Fibroblast of peridontal ligament (primary cell): ENCODE measurements around the gene CYP2A7.
"Not testable (repeated sequence)": the region's sequence is repeated elsewhere in the genome, so short reads cannot be mapped to it uniquely, and the experiment has no call there.

Source experiments
- DNase-seq: peaks from one replicate; pipeline ENCODE4 v3.0.0-alpha.2; 2010; ENCODE audit errors: extremely low read depth

Gene CYP2A7, protein sequence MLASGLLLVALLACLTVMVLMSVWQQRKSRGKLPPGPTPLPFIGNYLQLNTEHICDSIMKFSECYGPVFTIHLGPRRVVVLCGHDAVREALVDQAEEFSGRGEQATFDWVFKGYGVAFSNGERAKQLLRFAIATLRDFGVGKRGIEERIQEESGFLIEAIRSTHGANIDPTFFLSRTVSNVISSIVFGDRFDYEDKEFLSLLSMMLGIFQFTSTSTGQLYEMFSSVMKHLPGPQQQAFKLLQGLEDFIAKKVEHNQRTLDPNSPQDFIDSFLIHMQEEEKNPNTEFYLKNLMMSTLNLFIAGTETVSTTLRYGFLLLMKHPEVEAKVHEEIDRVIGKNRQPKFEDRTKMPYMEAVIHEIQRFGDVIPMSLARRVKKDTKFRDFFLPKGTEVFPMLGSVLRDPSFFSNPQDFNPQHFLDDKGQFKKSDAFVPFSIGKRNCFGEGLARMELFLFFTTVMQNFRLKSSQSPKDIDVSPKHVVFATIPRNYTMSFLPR

DNA sequence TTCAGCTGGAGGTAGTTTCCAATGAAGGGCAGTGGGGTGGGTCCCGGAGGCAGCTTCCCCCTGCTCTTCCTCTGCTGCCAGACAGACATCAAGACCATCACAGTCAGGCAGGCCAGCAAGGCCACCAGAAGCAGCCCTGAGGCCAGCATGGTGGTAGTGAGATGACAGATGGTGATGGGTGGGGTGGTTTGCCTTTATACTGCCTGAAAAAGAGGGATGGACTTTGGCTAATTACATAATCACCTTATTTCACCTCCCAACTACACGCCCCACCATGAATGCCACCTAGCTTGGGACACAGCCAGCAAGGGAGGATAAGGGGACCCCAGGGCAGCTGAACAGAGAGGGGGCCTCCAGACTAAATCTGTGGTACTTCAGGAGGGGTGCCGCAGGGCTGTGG lies at the start of gene CYP2A7:
Gene CYP2A7 (minus strand): TSS at position 170 of the 400 bp plus-strand sequence. CDS start 21 bp downstream, at position 149.
- DNase-seq, result not testable (repeated sequence)

DNA sequence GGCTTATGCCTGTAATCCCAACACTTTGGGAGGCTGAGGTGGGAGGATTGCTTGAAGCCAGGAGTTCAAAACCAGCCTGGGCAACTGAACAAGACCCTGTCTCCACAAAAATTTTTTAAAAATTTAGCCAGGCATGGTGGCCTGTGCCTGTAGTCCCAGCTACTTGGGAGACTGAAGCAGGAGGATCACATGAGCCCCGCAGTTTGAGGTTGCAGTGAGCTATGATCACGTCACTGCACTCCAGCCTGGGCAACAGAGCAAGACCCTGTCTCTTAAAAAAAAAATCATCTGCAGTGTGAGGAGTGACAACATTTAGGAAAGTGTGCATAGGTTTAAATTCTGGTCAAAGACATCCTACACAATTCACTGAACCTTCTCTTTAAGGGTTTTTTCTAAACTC lies 48.8 kb upstream of the CYP2A7 start:
- not testable (repeated sequence) for DNase-seq

DNA sequence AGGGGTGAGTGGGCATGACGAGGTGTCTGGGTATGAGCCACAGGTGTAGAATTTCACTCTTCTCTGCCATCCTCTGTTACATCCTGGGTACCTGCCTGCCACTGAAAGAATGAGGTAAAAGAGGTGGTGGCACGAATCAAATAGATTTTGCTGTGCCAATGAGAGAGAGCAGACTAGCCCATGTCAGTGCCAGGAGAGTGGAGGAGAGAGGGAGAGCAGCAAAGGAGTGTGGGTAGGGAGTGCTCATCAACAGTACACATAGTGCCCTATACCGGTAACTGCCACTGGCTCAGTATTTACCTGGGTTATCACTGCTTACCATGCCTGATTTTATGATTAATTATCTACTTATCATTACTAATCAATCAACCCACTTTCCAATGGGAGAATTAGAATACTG lies 47.9 kb upstream of the CYP2A7 start:
- not testable (repeated sequence) for DNase-seq

DNA sequence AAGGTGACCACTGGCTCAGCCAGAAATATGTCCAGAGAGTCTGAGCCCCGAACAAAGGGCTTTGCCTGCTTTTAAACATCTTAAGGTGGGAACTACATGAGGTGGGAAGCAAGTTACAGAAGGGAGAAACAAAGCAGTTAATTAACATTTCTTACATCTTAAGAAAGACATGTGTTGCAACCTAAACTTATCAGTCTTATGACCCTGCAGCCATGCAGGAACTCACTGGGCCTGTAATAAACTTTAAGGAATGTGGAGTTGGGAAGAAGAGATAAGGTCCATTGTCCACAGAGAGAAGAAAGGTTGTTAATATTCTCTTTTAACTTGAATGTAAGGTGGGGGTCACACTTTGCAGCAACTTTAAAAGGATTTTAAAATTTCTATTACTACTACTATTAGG lies 46.8 kb upstream of the CYP2A7 start:
- DNase-seq, result no peak

DNA sequence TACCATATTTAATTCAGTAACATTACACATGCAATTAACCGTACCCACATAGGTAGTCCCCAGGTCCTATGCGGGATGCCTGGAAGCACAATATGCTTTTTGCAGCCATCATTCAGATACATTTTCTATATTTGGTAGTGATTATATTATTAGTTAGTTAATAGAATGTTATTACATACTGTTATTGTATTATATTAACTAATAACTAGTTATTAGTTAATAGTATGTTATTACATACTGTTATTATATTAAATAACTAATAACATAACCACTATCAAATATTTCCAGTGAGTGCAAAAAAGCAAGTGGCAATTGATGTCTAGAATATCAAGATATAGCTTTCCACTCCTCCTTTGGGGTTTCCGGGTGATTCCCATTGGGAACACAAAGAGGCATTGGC lies 45.5 kb upstream of the CYP2A7 start:
- no peak for DNase-seq

DNA sequence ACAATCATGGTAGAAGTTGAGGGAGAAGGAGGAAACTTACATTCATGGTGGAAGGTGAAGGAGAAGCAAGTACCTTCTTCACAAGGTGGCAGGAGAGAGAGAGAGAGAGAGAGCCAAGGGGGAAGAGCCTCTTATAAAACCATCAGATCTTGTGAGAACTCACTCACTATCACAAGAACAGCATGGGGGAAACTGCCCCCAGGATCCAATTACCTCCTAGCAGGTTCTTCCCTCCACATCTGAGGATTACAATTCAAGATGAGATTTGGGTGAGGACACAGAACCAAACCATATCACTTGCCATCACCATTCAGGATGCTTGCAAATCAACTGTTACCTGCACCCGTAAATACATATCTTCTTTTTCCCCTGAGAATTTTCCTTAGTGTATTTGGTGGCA lies 44.2 kb upstream of the CYP2A7 start:
- not testable (repeated sequence) for DNase-seq

DNA sequence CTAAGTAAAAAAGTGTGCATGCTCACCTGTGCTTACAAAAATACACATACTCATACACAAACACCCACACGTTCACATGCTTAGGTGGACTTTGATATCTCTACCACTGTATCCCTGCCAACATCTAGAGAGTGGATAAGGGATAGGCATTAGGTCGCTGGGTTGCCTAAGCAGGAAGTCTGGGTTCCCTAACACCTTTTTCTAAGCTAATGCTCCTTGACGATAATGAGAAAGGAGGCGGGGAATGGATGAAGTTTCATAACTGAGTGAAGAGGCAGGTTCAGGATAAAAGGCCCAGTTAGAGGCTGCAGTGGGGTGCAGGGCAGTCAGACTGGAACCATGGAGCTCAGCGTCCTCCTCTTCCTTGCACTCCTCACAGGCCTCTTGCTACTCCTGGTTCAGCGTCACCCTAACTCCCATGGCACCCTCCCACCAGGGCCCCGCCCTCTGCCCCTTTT lies 41.9 kb upstream of the CYP2A7 start:
- no peak for DNase-seq

DNA sequence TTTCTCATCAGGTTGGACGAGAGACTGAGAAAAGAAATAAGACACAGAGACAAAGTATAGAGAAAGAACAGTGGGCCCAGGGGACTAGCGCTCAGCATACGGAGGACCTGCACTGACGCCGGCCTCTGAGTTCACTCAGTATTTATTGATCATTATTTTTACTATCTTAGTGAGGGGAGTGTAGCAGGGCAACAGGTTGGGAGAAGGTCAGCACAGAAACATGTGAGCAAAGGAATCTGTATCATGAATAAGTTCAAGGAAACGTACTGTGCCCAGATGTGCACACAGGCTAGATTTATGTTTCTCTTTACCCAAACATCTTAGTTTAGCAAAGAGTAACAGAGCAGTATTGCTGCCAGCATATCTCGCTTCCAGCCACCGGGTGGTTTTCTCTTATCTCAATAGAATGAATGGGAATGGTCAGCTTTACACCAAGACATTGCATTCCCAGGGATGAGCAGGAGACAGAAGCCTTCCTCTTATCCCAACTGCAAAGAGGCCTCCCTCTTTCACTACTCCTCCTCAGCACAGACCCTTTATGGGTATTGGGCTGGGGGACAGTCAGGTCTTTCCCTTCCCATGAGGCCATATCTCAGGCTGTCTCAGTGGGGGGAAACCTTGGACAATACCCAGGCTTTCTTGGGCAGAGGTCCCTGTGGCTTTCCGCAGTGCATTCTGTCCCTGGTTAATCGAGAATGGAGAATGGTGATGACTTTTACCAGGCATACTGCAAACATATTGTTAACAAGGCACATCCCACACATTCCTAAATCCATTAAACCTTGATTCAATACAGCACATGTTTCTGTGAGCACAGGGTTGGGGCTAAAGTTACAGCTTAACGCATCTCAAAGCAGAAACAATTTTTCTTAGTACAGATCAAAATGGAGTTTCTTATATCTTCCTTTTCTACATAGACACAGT lies 40.5 kb upstream of the CYP2A7 start:
- not testable (repeated sequence) for DNase-seq

DNA sequence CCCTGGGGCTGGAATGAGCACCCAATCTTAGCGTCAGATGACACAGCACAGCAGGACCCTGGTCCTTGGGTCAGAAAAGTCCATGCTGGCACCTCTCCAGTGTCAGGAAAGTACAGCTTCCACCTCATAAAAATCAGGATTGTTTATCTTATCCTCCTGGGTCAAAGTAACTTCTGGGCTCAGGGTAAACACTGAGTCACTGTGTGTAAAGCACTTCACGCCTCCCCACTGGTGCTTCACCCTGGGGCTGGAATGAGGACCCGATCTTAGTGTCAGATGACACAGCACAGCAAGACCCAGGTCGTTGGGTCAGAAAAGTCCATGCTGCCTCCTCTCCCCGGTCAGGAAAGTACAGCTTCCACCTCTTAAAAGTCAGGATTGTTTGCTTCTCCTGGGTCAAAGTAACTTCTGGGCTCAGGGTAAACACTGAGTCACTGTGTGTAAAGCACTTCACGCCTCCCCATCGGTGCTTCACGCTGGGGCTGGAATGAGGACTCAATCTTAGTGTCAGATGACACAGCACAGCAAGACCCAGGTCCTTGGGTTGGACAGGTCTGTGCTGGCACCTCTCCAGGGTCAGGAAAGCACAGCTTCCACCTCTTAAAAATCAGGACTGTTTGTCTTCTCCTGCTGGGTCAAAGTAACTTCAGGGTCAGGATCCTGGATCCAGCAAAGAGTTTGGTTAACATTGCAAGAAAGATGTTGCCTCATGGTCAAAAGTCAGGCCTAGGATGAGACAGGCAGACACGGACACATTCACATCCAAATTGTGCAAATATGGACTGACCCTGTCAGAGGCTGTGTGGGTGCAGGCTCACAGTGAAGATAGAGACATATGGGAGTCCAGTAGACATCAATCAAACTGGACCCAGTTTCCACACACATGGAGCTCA lies 39.2 kb upstream of the CYP2A7 start:
- DNase-seq, result no peak

DNA sequence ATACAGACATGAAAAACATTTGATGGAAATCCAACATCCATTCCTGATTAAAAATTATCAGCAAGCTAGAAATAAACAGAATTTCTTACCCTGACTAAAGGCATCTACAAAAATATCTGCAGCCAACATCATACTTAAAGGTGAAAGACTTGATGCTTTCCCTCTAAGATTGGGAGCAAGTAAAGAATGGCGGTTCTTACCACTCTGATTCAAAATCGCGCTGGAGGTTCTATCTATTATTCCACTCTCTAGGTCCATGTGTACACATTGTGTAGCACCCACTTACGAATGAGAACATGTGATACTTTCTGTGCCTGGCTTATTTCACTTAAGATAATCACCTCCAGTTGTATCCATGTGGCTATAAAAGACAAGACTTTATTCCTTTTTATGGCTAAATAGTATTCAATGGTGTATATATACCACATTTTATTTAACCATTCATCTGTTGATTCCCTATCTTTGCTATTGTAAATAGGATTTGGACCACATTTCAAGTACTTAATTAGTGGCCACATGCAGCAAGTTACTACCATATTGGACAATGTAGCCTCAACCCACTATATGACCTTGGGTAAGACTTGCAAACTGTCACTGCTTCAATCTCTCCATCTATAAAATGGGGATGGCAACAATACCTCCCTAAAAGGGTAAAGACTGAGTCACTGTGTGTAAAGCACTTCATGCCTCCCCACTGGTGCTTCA lies 38.4 kb upstream of the CYP2A7 start:
- no peak for DNase-seq

DNA sequence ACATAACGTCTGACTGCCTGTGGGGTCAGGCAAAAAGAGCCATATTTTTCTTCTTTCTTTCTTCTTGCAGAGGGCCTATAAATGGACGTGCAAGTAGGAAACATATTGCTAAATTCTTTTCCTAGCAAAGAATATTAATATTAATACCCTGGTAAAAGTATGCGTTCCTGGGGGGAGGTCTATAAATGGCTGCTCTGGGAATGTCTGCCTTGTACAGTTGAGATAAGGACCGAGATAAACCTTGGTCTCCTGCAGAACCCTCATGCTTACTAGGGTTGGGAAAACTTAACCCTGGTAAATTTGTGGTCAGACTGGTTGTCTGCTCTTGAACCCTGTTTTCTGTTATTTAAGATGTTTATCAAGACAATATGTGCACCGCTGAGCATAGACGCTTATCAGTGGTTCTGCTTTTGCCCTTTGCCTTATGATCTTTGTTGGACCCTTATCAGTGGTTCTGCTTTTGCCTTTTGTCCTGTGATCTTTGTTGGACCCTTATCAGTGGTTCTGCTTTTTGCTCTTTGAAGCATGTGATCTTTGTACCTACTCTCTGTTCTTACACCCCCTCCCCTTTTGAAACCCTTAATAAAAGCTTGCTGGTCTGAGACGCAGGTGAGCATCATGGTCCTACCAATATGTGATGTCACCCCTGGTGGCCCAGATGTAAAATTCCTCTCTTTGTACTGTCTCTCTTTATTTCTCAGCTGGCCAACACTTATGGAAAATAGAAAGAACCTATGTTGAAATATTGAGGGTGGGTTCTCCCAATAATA lies 37.7 kb upstream of the CYP2A7 start:
- DNase-seq, result not testable (repeated sequence)

DNA sequence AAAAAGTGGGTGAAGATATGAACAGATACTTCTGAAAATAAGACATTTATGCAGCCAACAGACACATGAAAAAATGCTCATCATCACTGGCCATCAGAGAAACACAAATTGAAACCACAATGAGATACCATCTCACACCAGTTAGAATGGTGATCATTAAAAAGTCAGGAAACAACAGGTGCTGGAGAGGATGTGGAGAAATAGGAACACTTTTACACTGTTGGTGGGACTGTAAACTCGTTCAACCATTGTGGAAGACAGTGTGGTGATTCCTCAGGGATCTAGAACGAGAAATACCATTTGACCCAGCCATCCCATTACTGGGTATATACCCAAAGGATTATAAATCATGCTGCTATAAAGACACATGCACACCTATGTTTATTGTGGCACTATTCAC lies 36.3 kb upstream of the CYP2A7 start:
- DNase-seq, result not testable (repeated sequence)

DNA sequence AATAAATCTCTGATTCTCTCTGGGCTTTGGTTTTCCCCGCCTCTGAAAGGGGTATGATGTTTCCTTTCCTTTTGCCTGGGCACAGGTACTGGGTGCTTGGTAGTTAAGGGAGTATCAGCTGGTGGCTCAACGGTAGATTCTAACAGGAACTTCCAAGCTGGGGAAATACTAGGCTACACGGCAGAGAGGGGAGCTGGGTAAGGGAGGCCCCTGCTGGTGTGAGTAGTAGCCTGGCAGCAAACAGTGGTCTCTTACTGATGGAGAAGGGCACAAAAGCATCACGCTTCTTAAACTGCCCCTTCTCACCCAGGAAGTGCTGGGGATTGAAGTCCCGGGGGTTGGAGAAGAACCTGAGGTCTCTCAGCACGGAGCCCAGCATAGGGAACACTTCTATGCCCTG lies 26.9 kb upstream of the CYP2A7 start:
- DNase-seq, result peak; percentile 3

DNA sequence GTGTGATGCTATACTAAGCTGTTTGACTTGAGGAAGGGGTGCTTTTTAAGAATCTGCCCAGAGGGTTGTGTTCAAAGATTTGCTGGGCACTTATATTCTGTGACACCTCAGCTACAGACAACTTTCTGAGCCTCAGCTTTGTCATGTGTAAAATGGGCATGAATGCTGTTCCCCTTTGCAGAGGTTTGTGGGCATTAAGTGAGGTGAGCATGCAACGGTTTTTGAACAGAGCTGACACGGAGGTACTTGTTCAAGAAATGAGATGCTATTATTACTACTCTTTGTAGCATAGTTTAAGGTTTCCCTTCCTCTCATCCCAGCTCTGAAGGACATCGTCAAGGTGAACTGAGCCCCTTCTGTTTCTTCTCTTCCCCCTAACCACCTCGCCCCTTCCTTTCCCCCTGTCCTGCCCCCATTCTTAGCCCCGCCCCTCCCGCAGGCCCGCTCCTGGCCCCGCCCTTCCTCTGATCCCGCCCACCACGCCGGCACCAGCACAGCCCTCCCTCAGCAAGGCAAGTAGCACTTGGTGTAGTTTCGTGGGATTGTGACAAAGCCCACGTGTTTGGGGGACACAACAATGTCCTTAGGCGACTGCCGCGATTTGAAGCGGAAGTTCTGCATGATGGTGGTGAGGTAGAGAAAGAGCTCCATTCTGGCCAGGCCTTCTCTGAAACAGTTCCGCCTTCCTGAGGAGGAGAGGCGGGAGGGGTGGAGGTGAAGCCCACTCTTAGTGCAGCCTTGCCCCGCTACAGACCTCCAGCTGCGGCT lies 26.1 kb upstream of the CYP2A7 start:
- DNase-seq, result no peak

DNA sequence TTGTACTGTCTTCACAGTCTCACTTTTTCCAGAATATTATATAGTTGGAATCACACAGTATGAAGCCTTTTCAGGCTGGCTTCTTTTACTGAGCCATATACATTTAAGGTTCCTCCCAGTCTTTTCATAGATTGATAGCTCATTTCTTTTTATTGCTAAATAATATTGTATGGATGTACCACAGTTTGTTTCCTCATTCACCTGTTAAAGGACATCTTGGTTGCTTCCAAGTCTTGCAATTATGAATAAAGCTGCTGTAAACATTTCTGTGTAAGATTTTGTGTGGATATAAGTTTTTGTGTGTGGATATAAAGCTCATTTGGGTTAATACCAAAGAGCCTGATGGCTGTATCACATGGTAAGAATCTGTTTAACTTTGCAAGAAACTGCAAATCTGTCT lies 24.5 kb upstream of the CYP2A7 start:
- no peak for DNase-seq

DNA sequence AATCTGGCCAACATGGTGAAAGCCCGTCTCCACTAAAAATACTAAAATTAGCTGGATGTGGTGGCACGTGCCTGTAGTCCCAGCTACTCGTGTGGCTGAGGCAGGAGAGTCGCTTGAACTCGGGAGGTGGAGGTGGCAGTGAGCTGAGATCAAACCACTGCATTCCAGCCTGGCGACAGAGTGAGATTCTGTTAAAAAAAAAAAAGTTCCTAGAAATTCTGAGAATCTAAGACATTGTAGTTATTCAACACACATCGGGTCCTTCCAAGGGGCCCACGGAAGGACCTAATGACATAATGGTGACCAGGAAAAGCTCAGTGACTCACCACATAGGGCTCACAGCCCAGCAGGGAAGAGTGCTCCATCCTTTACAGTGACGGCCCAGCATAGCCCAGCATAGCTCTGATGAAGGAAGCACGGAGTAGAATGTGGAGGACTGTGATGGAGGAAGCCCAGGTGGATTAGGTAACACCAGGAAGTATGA lies 22.7 kb upstream of the CYP2A7 start:
- not testable (repeated sequence) for DNase-seq

DNA sequence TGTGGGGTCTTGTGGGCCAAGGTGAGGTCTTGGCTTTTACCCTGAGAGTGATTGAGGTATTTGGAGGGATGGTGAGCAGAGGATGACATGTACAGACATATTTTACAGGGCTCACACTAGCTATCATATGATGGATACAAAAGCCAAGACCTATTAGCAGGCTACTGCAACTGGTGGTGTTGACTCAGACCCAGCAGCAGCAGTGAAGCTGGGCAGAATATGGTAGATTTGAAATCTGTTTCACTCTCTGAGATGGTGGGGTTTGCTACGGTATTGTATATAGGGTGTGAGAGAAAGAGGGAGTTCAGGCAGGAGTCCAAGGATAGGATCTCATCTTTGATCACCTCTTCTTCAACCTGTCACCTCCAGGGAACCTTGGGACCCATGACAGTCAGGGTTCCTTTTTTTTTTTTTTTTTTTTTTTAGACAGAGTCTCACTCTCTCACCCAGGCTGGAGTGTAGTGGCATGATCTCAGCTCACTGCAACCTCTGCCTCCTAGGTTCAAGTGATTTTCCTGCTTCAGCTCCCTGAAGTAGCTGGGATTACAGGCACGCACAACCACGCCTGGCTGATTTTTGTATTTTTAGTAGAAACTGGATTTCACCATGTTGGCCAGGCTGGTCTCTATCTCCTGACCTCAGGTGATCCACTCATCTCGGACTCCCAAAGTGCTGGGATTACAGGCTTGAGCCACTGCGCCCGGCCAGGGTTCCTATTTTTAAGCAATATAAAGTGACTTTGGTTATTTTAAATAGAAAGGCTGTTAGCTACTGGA lies 20.1 kb upstream of the CYP2A7 start:
- DNase-seq, result not testable (repeated sequence)

DNA sequence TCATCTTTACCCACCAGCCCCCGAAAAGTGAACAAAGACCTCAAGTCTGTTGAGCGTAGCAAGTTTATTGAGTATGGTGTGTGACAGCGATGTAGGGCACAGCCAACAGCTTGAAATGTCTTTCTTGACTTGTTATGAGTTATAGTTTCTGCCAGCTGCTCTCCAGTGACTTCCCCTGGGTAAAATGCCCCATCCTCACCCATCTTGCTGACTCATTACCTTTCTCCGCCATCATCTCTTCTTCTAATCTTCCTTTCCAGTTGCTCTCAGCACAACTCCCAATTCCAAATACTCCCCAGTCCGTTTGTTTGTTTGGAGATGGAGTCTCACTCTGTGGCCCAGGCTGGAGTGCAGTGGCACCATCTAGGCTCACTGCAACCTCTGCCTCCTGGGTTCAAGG lies 18.5 kb upstream of the CYP2A7 start:
- not testable (repeated sequence) for DNase-seq
